CD4-positive, alpha-beta T cell treated with Interleukin-2 at 100 ng/mL for 4 hours (primary cell): Measurements from ENCODE around the gene MTHFD1L.
"Not testable (repeated sequence)": the region's sequence is repeated elsewhere in the genome, so short reads cannot be mapped to it uniquely, and the experiment has no call there.

Experiments used
- DNase-seq: peaks from one replicate; pipeline ENCODE4 v3.0.0-alpha.2; 2020; ENCODE audit warnings: low spot score

Gene MTHFD1L

GRCh38 chr6:151041686-151042085 lies 176.2 kb downstream of the MTHFD1L start:
- no peak for DNase-seq

- DNase-seq = not testable (repeated sequence)
Measured at GRCh38 chr6:151042911-151043330, 177.4 kb downstream of the MTHFD1L start.

GRCh38 chr6:151043944-151044343 lies 178.4 kb downstream of the MTHFD1L start:
- no peak for DNase-seq

GRCh38 chr6:151044465-151045441 lies 179.3 kb downstream of the MTHFD1L start:
- DNase-seq = no peak

GRCh38 chr6:151045511-151046222 lies 180.2 kb downstream of the MTHFD1L start:
- DNase-seq = not testable (repeated sequence)

GRCh38 chr6:151051164-151051563 lies 185.7 kb downstream of the MTHFD1L start:
- no peak for DNase-seq

GRCh38 chr6:151052021-151052646 lies 186.6 kb downstream of the MTHFD1L start:
- no peak for DNase-seq

- no peak for DNase-seq
Measured at GRCh38 chr6:151054306-151054705, 188.8 kb downstream of the MTHFD1L start.

- DNase-seq = no peak
Measured at GRCh38 chr6:151056230-151056907, 190.9 kb downstream of the MTHFD1L start.

GRCh38 chr6:151057061-151057460 lies 191.6 kb downstream of the MTHFD1L start:
- DNase-seq = no peak

GRCh38 chr6:151058021-151058733 lies 192.7 kb downstream of the MTHFD1L start:
- DNase-seq = no peak

- no peak for DNase-seq
Measured at GRCh38 chr6:151059612-151060095, 194.2 kb downstream of the MTHFD1L start.

- no peak for DNase-seq
Measured at GRCh38 chr6:151060096-151060765, 194.7 kb downstream of the MTHFD1L start.

GRCh38 chr6:151060766-151061531 lies 195.4 kb downstream of the MTHFD1L start:
- no peak for DNase-seq

GRCh38 chr6:151063352-151063751 lies 197.8 kb downstream of the MTHFD1L start:
- no peak for DNase-seq

- DNase-seq = no peak
Measured at GRCh38 chr6:151063842-151064647, 198.5 kb downstream of the MTHFD1L start.

GRCh38 chr6:151065027-151065815 lies 199.7 kb downstream of the MTHFD1L start:
- DNase-seq = no peak
